Measurements from ENCODE around the gene IGF2BP2.

DNA sequence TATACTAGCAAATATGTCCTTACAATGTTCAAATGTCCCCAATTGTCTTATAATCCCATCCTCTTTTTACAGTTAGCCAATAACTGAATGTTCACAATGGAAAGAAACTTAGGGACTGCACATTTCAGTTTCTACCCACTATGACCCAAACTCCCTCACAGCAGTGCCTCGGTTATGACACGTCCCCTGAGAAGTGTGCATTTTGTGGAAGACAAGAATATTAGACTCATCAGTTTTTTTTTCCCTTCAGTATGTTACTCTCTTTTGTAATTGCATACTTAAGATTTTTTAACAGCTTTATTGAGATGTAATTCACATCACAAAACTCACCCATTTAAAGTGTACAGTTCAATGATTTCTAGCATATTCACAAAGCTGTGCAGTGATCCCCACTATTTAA lies 64.8 kb downstream of the IGF2BP2 start:
- TF ChIP-seq SNAI2 (CRISPR knock-in tag; IDR thresholded peaks at IDR 0.05) (no peak), TOX (CRISPR knock-in tag; IDR thresholded peaks at IDR 0.05; ENCODE audit: borderline replicate concordance) (no peak), POU6F1 (CRISPR knock-in tag; IDR thresholded peaks at IDR 0.05; ENCODE audit: borderline replicate concordance, low read depth) (no peak), ZNF8 (CRISPR knock-in tag; IDR thresholded peaks at IDR 0.05) (no peak), TCF4 (CRISPR knock-in tag; IDR thresholded peaks at IDR 0.05; ENCODE audit: borderline replicate concordance) (no peak), RARB (CRISPR knock-in tag; IDR thresholded peaks at IDR 0.05) (no peak), ZFP3 (CRISPR knock-in tag; IDR thresholded peaks at IDR 0.05) (no peak), ZFP30 (CRISPR knock-in tag; IDR thresholded peaks at IDR 0.05) (no peak), ARNTL (CRISPR knock-in tag; IDR thresholded peaks at IDR 0.05; ENCODE audit: borderline replicate concordance, low read depth) (no peak), ZNF70 (CRISPR knock-in tag; IDR thresholded peaks at IDR 0.05) (no peak), CSRNP3 (CRISPR knock-in tag; IDR thresholded peaks at IDR 0.05) (no peak), ZNF565 (CRISPR knock-in tag; conservative IDR thresholded peaks at IDR 0.05; ENCODE audit: low read depth) (no peak), BACH2 (CRISPR knock-in tag; IDR thresholded peaks at IDR 0.05; ENCODE audit: borderline replicate concordance) (no peak)
- TF ChIP-seq, protein P1, sequence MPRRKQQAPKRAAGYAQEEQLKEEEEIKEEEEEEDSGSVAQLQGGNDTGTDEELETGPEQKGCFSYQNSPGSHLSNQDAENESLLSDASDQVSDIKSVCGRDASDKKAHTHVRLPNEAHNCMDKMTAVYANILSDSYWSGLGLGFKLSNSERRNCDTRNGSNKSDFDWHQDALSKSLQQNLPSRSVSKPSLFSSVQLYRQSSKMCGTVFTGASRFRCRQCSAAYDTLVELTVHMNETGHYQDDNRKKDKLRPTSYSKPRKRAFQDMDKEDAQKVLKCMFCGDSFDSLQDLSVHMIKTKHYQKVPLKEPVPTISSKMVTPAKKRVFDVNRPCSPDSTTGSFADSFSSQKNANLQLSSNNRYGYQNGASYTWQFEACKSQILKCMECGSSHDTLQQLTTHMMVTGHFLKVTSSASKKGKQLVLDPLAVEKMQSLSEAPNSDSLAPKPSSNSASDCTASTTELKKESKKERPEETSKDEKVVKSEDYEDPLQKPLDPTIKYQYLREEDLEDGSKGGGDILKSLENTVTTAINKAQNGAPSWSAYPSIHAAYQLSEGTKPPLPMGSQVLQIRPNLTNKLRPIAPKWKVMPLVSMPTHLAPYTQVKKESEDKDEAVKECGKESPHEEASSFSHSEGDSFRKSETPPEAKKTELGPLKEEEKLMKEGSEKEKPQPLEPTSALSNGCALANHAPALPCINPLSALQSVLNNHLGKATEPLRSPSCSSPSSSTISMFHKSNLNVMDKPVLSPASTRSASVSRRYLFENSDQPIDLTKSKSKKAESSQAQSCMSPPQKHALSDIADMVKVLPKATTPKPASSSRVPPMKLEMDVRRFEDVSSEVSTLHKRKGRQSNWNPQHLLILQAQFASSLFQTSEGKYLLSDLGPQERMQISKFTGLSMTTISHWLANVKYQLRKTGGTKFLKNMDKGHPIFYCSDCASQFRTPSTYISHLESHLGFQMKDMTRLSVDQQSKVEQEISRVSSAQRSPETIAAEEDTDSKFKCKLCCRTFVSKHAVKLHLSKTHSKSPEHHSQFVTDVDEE (CRISPR knock-in tag; IDR thresholded peaks at IDR 0.05) = no peak

Measured in SK-N-SH treated with all-trans-retinoic acid at 6 μM for 48 hours (cell line).